ENCODE results near the gene PDZRN3. TPM values are rescaled to one million over a fixed set of nuclear protein-coding genes. Genes with fewer than 3 reads are reported as not detected.

Gene PDZRN3
- total RNA-seq, 1 experiment from 2014 or later = 5.9 TPM

DNA sequence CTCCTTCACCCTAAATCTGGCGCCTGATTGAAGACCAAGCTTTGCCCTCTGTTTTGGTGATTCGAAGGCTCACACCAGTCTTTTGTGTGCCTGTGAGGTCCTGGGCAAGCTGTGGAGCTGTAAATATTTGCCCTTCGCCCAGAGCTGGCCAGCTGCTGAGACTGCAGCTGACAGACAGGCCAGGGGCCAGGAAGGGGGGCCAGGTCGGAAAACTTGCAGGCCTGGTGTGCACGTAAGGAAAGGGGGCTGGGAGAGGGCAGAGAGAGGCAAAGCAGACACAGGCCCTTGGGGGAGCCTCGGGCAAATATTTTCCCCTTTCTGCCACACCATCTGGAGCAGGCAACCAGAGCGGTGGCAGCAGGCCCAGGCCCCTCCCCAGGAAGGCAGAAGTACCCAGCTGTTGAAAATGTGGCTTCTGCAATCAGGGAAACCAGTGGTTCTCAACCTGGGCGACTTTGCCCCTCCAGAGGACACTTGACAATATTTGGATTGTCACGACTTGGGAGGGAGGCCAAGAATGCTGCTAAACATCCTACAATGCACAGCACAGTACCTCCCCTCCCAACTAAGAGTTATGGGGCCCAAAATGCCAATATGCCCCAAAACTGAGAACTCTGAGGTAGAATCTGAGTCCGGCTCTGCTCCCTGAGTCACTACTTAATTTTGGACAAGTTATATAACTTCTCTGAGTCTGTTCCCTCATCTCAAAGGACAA lies 2.5 kb downstream of the PDZRN3 start:
- Histone ChIP-seq H3K79me2 (ENCODE audit: insufficient read depth, low read length) (no peaks in the 10 kb centered on the region), H3K27ac (ENCODE audit: insufficient read length, low read depth, low read length) (no peak overlapping the region), H3K23ac (ENCODE audit: insufficient read length, low read depth, low read length) (no peak overlapping the region), H2BK12ac (ENCODE audit: insufficient read length, low read depth, low read length) (no peak overlapping the region), H2BK5ac (ENCODE audit: insufficient read length, low read length) (no peak overlapping the region), H4K91ac (ENCODE audit: insufficient read length, low read depth, low read length) (no peak overlapping the region), H3K18ac (ENCODE audit: insufficient read length, low read depth, low read length) (no peak overlapping the region), H3K27me3 (ENCODE audit: insufficient read depth, low read length) (peaks cover 2% of the 10 kb centered on the region; the same call in 1 of the 2 replicates), H3K14ac (ENCODE audit: insufficient read depth, low read length) (no peak overlapping the region), H2AFZ (ENCODE audit: low read length) (no peak overlapping the region), H3K79me1 (ENCODE audit: insufficient read depth, low read depth, low read length, poor library complexity, severe bottlenecking) (no peaks in the 10 kb centered on the region), H3K23me2 (ENCODE audit: insufficient read length, low read depth, low read length, poor library complexity, severe bottlenecking) (peaks cover 16% of the 10 kb centered on the region), H2BK120ac (ENCODE audit: low read depth, low read length, poor library complexity, severe bottlenecking) (no peak overlapping the region), H4K8ac (replicated peaks; ENCODE audit: insufficient read length, low read depth, low read length) (no peak overlapping the region), H3K56ac (ENCODE audit: insufficient read length, low read depth, low read length) (no peak overlapping the region), H2BK15ac (ENCODE audit: low read depth, low read length) (no peak overlapping the region), H3K4me1 (ENCODE audit: insufficient read depth, low read length) (peaks cover 2% of the 10 kb centered on the region; the same call in 1 of the 2 replicates), H3K4me2 (ENCODE audit: insufficient read depth, insufficient read length, low read length) (no peak overlapping the region), H2BK20ac (ENCODE audit: low read depth, low read length, poor library complexity, severe bottlenecking) (no peak overlapping the region), H4K20me1 (ENCODE audit: control insufficient read depth, insufficient read depth, insufficient read length) (no peaks in the 10 kb centered on the region), H2AK5ac (ENCODE audit: insufficient read length, low read length) (no peak overlapping the region), H3K9me3 (ENCODE audit: control insufficient read depth, low read depth, low read length) (no peaks in the 10 kb centered on the region), H3K4ac (ENCODE audit: low read depth, low read length) (no peak overlapping the region), H3T11ph (ENCODE audit: low read length) (no peak overlapping the region), H4K5ac (ENCODE audit: insufficient read length, low read depth, low read length) (no peak overlapping the region), H3K9ac (ENCODE audit: extremely low read depth, insufficient read length, low read length) (no peak overlapping the region)
- TF ChIP-seq, protein P1, sequence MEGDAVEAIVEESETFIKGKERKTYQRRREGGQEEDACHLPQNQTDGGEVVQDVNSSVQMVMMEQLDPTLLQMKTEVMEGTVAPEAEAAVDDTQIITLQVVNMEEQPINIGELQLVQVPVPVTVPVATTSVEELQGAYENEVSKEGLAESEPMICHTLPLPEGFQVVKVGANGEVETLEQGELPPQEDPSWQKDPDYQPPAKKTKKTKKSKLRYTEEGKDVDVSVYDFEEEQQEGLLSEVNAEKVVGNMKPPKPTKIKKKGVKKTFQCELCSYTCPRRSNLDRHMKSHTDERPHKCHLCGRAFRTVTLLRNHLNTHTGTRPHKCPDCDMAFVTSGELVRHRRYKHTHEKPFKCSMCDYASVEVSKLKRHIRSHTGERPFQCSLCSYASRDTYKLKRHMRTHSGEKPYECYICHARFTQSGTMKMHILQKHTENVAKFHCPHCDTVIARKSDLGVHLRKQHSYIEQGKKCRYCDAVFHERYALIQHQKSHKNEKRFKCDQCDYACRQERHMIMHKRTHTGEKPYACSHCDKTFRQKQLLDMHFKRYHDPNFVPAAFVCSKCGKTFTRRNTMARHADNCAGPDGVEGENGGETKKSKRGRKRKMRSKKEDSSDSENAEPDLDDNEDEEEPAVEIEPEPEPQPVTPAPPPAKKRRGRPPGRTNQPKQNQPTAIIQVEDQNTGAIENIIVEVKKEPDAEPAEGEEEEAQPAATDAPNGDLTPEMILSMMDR (conservative IDR thresholded peaks at IDR 0.05) = no peak
- peaks cover 0 to 5% (median 4%) of the 10 kb centered on the region in 3 experiments; a peak in 6 of 7 replicates for H3K36me3 Mint-ChIP-seq (ENCODE audit: insufficient read depth in 1 of 3, low read depth in 3 of 3)
- peaks cover 30 to 37% of the 10 kb centered on the region in 2 experiments for H3K4me1 Mint-ChIP-seq
- H3K4me3 Mint-ChIP-seq = peak overlapping the region in 1 of 2 experiments; percentile 87; a peak in 4 of 5 replicates
- no peaks in the 10 kb centered on the region; a peak in 1 of 5 replicates for H3K9me3 Mint-ChIP-seq
- H3K27me3 Mint-ChIP-seq (ENCODE audit: low read depth) = peaks cover 42% of the 10 kb centered on the region
- peak; percentile 31 for DNase-seq
- H3K27ac Mint-ChIP-seq = peak overlapping the region in 1 of 3 experiments; percentile 28; a peak in 1 of 7 replicates
- WGBS (ENCODE audit: extremely low coverage, insufficient read length, low lambda C conversion rate) = no CpG with 5 or more reads among the region's 10 CpGs

Data from H9 (cell line).